GM18502 (cell line): Measurements from ENCODE around the gene ANKDD1A.

ENCODE experiments used
- ATAC-seq: cut with Tn5 transposase; IDR thresholded peaks from one replicate; pipeline ENCODE4 v1.9.1; 2021; ENCODE audit warnings: mild to moderate bottlenecking; ENCODE audit not compliant: unreplicated experiment, poor library complexity

ANKDD1A gene

DNA sequence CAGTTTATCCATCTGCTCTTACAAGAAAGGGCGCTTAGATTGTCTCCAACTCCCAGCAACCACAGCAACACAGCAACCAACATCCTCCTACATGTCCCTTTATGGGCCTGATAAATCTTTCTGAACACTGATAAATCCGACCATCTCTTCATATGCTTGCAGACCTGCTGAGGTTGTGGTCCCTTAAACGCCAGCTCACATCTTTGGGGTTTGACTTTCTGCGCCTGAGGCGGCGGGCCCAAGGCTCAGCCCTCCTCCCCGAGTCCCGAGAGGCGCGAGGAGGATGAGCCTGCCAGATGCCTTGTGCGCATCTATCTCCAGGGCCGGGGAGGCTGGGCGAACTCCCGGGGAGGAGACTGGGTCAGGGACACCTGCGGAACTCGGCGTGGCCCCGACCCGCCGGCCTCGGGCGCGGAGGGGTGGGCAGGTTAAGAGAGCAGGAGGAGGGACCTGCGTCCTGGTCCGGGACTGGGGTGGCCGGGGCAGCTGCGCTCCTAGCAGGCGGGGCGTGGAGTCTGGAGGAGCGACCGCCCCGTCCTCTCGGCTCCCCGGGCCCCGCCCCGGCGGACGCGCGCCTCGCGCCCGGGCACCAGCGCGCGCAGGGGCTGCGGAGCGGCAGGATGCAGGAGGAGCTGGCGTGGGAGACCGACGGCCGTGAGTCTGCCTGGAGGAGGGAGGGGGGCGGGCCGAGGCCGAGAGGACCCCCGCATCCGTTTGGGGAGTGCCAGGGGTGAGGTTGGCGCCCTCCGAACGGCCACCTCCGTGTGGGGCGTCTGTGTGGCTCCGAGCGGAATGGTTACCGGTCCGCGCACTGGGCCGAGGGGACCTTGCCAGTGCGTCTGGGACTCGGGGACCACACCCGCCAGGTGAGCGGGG is at the start of gene ANKDD1A:
TSS of gene ANKDD1A (plus strand) at position 592 of the 876 bp plus-strand sequence. CDS start at position 621, 29 bp downstream.
- ATAC-seq = no peak

GRCh38 chr15:64861960-64862359 is 49.7 kb upstream of the ANKDD1A start:
- no peak for ATAC-seq

DNA sequence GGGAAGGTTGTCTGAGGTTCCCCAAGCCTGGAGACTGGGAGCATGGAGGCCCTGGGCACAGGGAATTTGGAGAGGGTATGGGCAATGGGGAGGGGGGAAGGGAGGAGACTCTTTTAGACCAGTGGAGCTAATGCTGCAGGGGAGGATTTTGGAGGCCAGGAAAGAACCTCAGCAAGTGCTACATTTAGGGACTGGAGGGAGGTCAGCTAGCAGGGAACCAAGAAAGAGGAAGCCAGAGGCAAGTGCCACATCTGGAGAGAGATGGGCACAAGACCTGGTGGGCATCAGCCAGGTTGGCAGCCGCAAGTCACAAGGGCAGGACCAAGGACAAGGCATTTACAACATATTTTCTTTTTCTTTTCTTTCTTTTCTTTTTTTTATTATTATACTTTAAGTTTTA is 49.3 kb upstream of the ANKDD1A start:
- no peak for ATAC-seq

- ATAC-seq = no peak
Observed at GRCh38 chr15:64864068-64864467, 47.6 kb upstream of the ANKDD1A start.

DNA sequence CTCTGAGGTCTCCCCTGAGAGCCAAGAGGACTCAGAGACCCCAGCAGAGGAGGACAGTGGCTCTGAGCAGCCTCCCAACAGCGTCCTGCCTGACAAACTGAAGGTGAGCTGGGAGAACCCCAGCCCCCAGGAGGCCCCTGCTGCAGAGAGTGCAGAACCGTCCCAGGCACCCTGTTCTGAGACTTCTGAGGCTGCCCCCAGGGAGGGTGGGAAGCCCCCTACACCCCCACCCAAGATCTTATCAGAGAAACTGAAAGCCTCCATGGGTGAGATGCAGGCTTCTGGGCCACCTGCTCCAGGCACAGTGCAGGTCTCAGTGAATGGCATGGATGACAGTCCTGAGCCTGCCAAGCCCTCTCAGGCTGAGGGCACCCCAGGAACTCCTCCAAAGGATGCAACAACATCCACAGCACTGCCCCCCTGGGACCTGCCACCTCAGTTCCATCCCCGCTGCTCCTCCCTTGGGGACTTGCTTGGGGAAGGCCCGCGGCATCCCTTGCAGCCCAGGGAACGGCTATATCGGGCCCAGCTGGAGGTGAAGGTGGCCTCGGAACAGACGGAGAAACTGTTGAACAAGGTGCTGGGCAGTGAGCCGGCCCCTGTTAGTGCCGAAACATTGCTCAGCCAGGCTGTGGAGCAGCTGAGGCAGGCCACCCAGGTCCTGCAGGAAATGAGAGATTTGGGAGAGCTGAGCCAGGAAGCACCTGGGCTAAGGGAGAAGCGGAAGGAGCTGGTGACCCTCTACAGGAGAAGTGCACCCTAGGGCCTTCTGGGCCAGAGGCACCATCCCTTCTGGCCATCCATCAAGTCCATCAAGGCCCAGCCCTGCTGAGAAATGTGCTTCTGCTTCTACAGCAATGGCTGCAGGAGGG is 46.3 kb upstream of the ANKDD1A start:
- ATAC-seq = peak; percentile 63

DNA sequence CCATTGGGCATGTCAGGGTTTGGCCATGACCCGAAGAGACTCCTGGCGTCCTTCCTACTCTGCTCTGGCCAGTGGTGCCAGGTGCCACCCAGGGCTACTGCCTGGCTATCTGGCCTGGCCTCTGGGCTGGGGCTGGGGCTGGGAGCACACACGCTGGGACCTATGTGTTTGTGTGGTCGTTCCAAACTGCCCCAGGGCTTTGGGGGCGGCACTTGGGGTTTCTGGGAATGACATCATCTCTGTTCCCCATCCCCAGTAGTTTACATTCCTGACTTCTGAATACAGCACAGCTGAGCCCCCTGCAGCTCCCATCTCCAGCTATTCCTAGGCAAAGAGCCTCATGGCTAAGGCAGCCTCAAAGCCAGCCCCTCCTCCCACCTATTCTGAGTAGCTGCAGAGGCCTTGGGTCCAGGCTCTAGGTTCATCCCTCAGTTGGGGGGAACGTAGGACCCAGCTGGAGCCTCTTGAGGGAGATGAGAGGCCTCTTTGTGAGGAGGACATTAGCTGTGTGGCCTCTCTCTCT is 45.6 kb upstream of the ANKDD1A start:
- no peak for ATAC-seq

DNA sequence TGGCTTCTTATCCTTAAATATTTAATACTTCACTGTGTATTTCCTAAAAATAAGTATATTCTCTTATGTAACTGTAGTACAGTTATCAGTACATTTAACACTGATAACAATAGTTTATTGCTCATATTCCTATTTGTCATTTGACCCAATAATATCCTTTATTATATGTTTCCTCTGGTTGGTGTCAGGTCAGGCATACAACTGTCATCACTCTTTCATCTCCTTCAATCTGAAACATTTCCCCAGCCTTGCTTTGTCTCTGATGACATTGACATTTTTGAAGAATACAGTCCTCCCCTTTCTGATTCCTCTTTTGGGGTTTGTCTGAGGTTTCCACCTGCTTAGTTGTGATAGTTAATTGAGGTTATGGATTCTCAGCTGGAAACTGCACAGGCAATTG is 42.2 kb upstream of the ANKDD1A start:
- no peak for ATAC-seq

DNA sequence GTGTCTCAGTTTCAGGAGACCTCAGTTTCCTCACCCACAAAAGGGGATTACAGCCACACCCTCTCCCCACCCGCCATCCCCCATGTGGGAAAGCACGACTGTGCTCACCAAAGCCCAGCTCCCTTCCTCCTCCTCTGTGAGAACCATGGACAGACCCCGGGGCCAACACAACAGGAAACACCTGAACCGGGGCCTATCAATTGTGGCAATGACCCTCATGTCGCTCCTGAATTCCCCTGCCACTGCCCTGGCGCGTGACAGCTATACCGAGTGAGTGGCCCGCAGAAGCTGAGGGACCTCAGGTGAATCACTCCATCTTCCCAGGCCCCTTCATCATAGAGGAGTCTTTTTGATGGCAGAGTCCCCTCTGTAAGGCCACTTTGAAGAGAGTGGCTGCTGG is 41.3 kb upstream of the ANKDD1A start:
- ATAC-seq = no peak

DNA sequence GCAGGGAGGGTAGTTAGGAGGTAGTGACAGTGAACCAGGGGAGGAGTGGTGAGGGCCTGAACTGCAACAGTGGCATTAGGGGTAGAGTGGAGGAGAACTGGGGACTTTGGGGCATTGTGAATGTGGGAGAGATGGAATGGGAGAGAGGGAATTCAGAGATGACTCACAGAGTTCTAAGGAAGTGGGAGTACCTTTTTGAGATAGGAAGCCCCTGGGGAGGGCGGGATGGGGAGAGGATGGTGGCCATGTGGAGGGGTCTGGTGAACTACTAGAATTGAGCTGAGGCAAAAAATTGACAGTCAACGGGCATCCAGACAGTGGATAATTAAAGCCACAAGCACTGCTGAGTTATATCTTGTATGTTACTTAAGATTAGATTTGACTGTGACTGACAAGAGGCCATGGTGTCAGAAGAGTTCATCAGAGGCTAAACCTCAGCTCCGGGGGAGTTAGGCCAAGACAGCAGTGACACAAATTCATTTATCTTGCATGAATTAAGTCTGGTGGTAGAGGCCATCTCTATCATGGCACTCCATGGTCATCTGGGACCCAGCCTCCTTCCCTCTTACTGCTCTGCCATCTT is 36.0 kb upstream of the ANKDD1A start:
- no peak for ATAC-seq

- no peak for ATAC-seq
Observed at GRCh38 chr15:64877435-64877834, 34.3 kb upstream of the ANKDD1A start.

- ATAC-seq = no peak
Observed at GRCh38 chr15:64878705-64879104, 33.0 kb upstream of the ANKDD1A start.

GRCh38 chr15:64883100-64883581 is 28.6 kb upstream of the ANKDD1A start:
- ATAC-seq = peak; percentile 53

DNA sequence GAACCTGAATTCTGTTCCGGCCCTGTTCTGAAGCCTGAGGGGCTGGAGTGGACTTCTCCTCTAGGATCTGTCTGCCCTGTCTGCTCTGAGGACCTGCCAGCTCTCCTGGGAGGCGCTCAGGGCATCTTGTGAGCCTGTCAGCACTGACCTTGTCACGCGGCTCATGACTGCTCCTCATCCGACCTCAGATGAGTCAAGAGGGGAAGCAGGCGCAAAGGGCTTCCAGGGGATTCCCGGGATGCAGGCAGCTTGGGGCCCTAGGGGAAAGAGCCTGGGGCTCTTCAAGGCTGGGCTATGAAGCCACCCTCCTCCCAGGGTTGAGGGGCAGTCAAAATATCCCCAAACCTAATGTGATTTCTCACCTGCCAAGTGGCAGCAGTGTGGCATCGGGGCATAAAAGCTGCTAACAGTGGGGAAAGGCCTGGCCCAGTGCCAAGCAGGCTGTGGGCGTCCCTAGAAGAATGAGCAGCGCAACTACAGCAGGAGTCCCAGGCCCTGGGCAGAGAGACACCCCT is 27.6 kb upstream of the ANKDD1A start:
- ATAC-seq = peak; percentile 66

GRCh38 chr15:64884679-64885078 is 27.0 kb upstream of the ANKDD1A start:
- ATAC-seq = no peak

DNA sequence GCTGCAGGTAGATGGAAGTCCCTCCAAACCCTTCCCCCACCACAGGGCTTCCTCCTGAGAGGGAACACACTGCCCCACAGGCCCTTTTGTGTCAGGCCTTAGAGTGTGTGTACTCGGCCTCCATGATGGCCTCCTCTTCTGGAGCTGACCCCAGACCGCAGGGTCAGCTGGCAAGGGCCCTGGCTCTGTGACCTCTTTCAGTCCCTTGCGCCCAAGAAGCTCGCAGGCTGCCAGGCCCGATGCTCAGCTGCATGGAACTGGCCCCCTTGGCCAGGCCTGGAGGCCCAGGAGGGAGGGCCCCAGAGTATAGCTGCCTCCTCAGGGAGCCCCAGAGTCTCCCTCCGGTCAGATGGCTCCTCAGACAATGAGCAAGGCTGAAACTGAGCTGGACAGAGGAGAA is 23.4 kb upstream of the ANKDD1A start:
- ATAC-seq = no peak

- ATAC-seq = no peak
Observed at GRCh38 chr15:64891561-64891960, 20.1 kb upstream of the ANKDD1A start.

DNA sequence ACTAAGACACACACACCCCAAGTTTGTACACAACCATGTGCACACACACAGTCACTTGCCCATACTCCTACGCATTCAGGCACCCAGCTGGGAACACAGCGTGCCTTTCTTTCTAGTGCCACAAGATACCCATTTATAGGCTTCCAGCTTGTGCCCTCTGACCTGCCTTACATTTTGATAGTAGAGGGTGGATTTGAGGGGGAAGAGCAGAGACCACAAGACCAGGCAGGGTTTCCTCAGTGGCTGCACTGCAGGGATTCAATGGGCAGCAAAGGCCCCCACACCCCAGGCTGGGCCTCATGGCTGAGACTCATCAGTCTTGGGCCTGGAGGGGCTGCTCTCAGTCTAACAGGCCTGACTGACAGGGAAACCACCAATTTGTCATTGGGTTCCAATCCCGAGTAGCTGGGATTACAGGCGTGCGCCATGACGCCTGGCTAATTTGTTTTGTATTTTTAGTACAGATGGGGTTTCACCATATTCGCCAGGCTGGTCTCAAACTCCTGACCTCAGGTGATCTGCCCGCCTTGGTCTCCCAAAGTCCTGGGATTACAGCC is 18.8 kb upstream of the ANKDD1A start:
- no peak for ATAC-seq

DNA sequence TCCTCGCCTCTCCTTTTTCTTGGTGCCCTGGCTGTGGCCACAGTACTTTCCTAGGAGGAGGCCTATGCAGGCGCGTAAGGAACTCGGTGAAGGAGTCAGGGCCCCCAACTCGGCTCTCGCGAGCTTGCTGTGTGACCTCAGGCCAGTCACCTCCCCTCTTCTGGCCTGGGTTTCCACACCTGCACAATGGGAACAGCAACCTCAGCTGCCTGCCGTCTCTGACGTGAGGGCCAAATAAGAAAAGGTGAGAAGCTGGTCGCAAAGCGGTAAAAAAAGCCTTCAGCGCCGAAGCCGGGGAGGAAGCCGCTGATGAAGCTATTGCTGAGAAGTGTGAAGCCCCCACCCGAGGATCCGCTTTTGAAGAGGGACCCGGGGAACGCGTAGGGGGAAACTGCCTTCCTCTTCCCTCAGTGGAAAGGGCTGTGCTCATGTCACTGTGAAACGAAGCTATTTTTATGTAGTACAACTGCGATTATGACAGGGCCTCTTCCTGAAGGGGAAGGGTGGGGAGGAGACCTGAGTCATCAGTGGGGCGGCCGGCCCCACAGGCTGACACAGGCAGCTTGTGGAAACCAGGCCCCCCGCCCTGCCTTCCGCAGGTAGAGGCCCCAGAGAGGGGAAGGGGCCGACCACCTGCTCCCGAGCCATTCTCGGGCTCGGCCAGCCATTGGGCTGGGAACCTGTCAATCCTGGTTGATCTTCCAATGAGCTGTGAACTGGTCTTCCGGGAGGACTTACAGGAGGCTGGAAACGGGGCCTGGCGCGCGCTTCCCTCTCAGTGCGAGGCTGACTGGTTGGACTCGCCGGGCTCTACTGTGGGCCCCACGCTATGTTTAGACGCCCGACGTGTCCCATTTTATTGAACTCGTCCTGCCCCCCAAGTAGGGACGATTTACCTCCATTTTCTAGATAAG is 18.0 kb upstream of the ANKDD1A start:
- peak; percentile 65 for ATAC-seq
